ENCODE measurements around the gene TRMT11. TPM values are rescaled to one million over a fixed set of nuclear protein-coding genes. Genes with fewer than 3 reads are reported as not detected.
"Not testable (repeated sequence)": the region's sequence is repeated elsewhere in the genome, so short reads cannot be mapped to it uniquely, and the experiment has no call there.

The TRMT11 gene
- polyA plus RNA-seq, 1 experiment = 27.3 TPM

- no peaks in the 10 kb centered on the region for H3K9me3 ChIP-seq (ENCODE audit: control insufficient read depth, insufficient read depth, low read length)
- H3K27me3 ChIP-seq (ENCODE audit: control insufficient read depth, insufficient read depth, low read length) = no peaks in the 10 kb centered on the region
- no peak for TF ChIP-seq CTCF (IDR thresholded peaks at IDR 0.05; ENCODE audit: low read depth, low read length)
- no peak overlapping the region for H3K27ac ChIP-seq (ENCODE audit: low read depth, low read length)
- no peak overlapping the region for H3K4me3 ChIP-seq (ENCODE audit: low read depth, low read length)
- no peak for DNase-seq (ENCODE audit: low read depth, low spot score)
- ChIA-PET CTCF (interaction anchor here (1.4 kb wide), 1 partner anchor 23 kb away, joined by 4 read pairs; no protein-coding TSS in a partner anchor), POLR2A (no interaction called here)
Measured at GRCh38 chr6:126056355-126057004, 70.1 kb downstream of the TRMT11 start.

- H3K4me3 ChIP-seq (ENCODE audit: low read depth, low read length); POLR2A ChIA-PET; H3K27ac ChIP-seq (ENCODE audit: low read depth, low read length); DNase-seq (ENCODE audit: low read depth, low spot score); H3K9me3 ChIP-seq (ENCODE audit: control insufficient read depth, insufficient read depth, low read length); H3K27me3 ChIP-seq (ENCODE audit: control insufficient read depth, insufficient read depth, low read length): not testable (repeated sequence)
- CTCF ChIA-PET = interaction anchor here (1.4 kb wide), 1 partner anchor 25 kb away, joined by 4 read pairs; no protein-coding TSS in a partner anchor
Measured at GRCh38 chr6:126058085-126058484, 71.7 kb downstream of the TRMT11 start.

GRCh38 chr6:126060400-126060799, 74.1 kb downstream of the TRMT11 start:
- Histone ChIP-seq H3K9me3 (ENCODE audit: control insufficient read depth, insufficient read depth, low read length) (no peaks in the 10 kb centered on the region), H3K4me3 (ENCODE audit: low read depth, low read length) (no peak overlapping the region), H3K27me3 (ENCODE audit: control insufficient read depth, insufficient read depth, low read length) (no peaks in the 10 kb centered on the region), H3K27ac (ENCODE audit: low read depth, low read length) (no peak overlapping the region)
- ChIA-PET CTCF (no interaction called here), POLR2A (no interaction called here)
- DNase-seq (ENCODE audit: low read depth, low spot score) = no peak
- no peak for TF ChIP-seq CTCF (IDR thresholded peaks at IDR 0.05; ENCODE audit: low read depth, low read length)

- ChIA-PET CTCF (interaction anchor here (0.7 kb wide), 1 partner anchor 1051 kb away, joined by 4 read pairs; no protein-coding TSS in a partner anchor), POLR2A (interaction anchor here (1.0 to 1.3 kb wide), 2 partner anchors 9 to 23 kb away, joined by 3 to 4 read pairs; no protein-coding TSS in a partner anchor)
- Histone ChIP-seq H3K9me3 (ENCODE audit: control insufficient read depth, insufficient read depth, low read length) (no peaks in the 10 kb centered on the region; the same call in 1 of the 2 replicates), H3K27me3 (ENCODE audit: control insufficient read depth, insufficient read depth, low read length) (no peaks in the 10 kb centered on the region), H3K4me3 (ENCODE audit: low read depth, low read length) (no peak overlapping the region), H3K27ac (ENCODE audit: low read depth, low read length) (no peak overlapping the region)
- DNase-seq (ENCODE audit: low read depth, low spot score) = peak; percentile 50
- TF ChIP-seq CTCF (IDR thresholded peaks at IDR 0.05; ENCODE audit: low read depth, low read length) = no peak
Measured at GRCh38 chr6:126063512-126064146, 77.3 kb downstream of the TRMT11 start.

- DNase-seq (ENCODE audit: low read depth, low spot score) = no peak
- Histone ChIP-seq H3K4me3 (ENCODE audit: low read depth, low read length) (no peak overlapping the region), H3K27ac (ENCODE audit: low read depth, low read length) (no peak overlapping the region), H3K27me3 (ENCODE audit: control insufficient read depth, insufficient read depth, low read length) (no peaks in the 10 kb centered on the region), H3K9me3 (ENCODE audit: control insufficient read depth, insufficient read depth, low read length) (no peaks in the 10 kb centered on the region; the same call in 1 of the 2 replicates)
- ChIA-PET CTCF (interaction anchor here (0.7 to 1.1 kb wide), 2 partner anchors 31 to 1050 kb away, joined by 4 to 5 read pairs; no protein-coding TSS in a partner anchor), POLR2A (interaction anchor here (1.3 kb wide), 1 partner anchor 8 kb away, joined by 4 read pairs; no protein-coding TSS in a partner anchor)
- TF ChIP-seq CTCF (IDR thresholded peaks at IDR 0.05; ENCODE audit: low read depth, low read length) = no peak
Measured at GRCh38 chr6:126064257-126064747, 78.0 kb downstream of the TRMT11 start.
